HG03064 (cell line): ENCODE results near the gene SQSTM1.

Source experiments
- ATAC-seq: cut with Tn5 transposase; IDR thresholded peaks from one replicate; pipeline ENCODE4 v1.9.1; 2021; ENCODE audit warnings: low read depth; ENCODE audit not compliant: unreplicated experiment

The SQSTM1 gene

GRCh38 chr5:179805070-179805528 lies 15.6 kb upstream of the SQSTM1 start:
- ATAC-seq: no peak

GRCh38 chr5:179805529-179806249 lies 15.0 kb upstream of the SQSTM1 start:
- peak; percentile 22 for ATAC-seq

- peak; percentile 69 for ATAC-seq
These were observed 14.3 kb upstream of the SQSTM1 start, which contains the start of gene MGAT4B for GRCh38 chr5:179806250-179807048. Gene MGAT4B, minus strand, starts transcription at chr5:179806866. Its CDS starts 283 bp downstream, at chr5:179806583.

GRCh38 chr5:179812135-179812825 lies 8.4 kb upstream of the SQSTM1 start:
- no peak for ATAC-seq

GRCh38 chr5:179812997-179813607 lies 7.6 kb upstream of the SQSTM1 start:
- no peak for ATAC-seq

- no peak for ATAC-seq
These were observed 6.6 kb upstream of the SQSTM1 start for GRCh38 chr5:179814090-179814489.

- no peak for ATAC-seq
These were observed 5.0 kb upstream of the SQSTM1 start for GRCh38 chr5:179815491-179816249.

- no peak for ATAC-seq
These were observed 4.3 kb upstream of the SQSTM1 start for GRCh38 chr5:179816401-179816795.

- ATAC-seq: no peak
These were observed 3.8 kb upstream of the SQSTM1 start for GRCh38 chr5:179816796-179817469.

GRCh38 chr5:179817470-179817840 lies 3.2 kb upstream of the SQSTM1 start:
- ATAC-seq: no peak

- ATAC-seq: no peak
These were observed 2.6 kb upstream of the SQSTM1 start for GRCh38 chr5:179817890-179818745.

- peak; percentile 43 for ATAC-seq
These were observed 1.9 kb upstream of the SQSTM1 start for GRCh38 chr5:179818746-179819295.

GRCh38 chr5:179819296-179820126 lies 1.2 kb upstream of the SQSTM1 start:
- ATAC-seq: no peak

GRCh38 chr5:179820127-179820482 lies 600 bp upstream of the SQSTM1 start:
- ATAC-seq: no peak

GRCh38 chr5:179821298-179822058 lies 773 bp downstream of the SQSTM1 start:
- ATAC-seq: peak; percentile 42

- ATAC-seq: no peak
These were observed 1.3 kb downstream of the SQSTM1 start for GRCh38 chr5:179822059-179822432.
